GM12864 (cell line): ENCODE measurements around the gene LFNG.

Experiments
- DNase-seq: peaks from one replicate; pipeline ENCODE4 v3.0.0-alpha.2; 2011; ENCODE audit warnings: low read depth
- H3K4me3 ChIP-seq: 2 replicates; pipeline ENCODE4 v1.5.1; 2011; ENCODE audit warnings: mild to moderate bottlenecking, low read depth, low read length, control low read depth
- CTCF ChIP-seq: IDR thresholded peaks from 2 replicates; pipeline ENCODE4 v1.5.1; 2011; ENCODE audit warnings: low read depth, mild to moderate bottlenecking, moderate library complexity, low read length, control low read depth, inconsistent platforms; ENCODE audit errors: missing control alignments

Gene LFNG

GRCh38 chr7:2517678-2518507, 1.7 kb upstream of the LFNG start:
- H3K4me3 ChIP-seq: no peak overlapping the region
- DNase-seq: no peak
- TF ChIP-seq CTCF: no peak

GRCh38 chr7:2518737-2519118, 846 bp upstream of the LFNG start:
- H3K4me3 ChIP-seq: peak overlapping the region; percentile 56
- DNase-seq: no peak
- no peak for TF ChIP-seq CTCF

- DNase-seq: no peak
- no peak for TF ChIP-seq CTCF
- H3K4me3 ChIP-seq: no peak overlapping the region
Measured at GRCh38 chr7:2520131-2520760, 672 bp downstream of the LFNG start.

GRCh38 chr7:2520761-2521290, 1.3 kb downstream of the LFNG start:
- no peak overlapping the region for H3K4me3 ChIP-seq
- no peak for DNase-seq
- TF ChIP-seq CTCF: no peak

- TF ChIP-seq CTCF: no peak
- H3K4me3 ChIP-seq: no peak overlapping the region
- no peak for DNase-seq
Measured at GRCh38 chr7:2521341-2521745, 1.8 kb downstream of the LFNG start.

GRCh38 chr7:2521952-2522591, 2.5 kb downstream of the LFNG start:
- no peak overlapping the region for H3K4me3 ChIP-seq
- TF ChIP-seq CTCF: no peak
- DNase-seq: no peak
